ENCODE data around the gene SHF.
A peak's percentile ranks its signal among the peaks of the same experiment; 100 is the strongest.
"Not testable (repeated sequence)": the region's sequence is repeated elsewhere in the genome, so short reads cannot be mapped to it uniquely, and the experiment has no call there.

The SHF gene

DNA sequence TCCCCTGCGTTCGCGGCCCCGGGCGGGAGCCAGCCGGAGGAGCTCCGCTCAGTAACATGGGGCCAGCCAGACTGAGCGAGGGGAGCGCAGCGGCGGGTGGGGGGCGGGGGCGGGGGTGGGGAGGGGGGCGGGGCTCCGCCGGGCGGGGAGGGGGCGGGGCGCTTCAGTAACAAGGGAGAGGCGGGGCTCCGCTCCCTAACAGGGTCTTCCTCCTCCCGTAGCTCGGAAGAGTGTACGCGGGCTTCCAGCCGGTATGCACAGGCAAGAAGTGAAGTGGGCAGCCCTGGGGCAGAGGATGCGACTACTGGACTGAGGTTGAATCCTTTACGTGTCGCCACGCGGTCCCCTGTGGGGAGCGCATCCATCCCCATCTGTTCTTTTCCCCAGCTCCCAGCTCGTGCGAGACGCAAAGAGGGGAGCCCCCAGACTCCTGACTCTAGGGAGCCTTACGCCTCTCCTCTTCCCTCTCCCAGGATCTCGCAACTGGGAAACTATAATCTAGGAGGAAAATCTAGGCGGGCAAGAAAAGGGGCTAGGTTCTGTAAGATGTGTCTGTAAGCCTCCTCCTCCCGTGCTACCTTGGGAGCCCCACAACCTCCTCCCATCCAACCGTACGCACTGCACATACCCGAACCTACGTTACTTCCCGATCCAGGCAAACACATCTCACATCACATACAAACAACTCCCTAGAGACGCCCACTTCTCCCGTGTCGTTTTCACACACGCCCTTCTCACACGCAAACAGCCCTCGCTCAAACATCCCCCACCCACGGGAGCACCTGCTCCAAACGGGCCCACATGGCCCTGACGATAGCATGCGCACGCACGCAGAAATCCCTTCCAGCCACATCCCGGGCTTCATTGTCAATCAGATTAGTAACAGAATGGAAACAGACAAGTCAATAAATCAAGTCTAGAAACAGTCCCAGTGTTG, at the start of gene SHF:
TSS of gene SHF (minus strand) at position 73 of the 937 bp plus-strand sequence. CDS start at position 58, 15 bp downstream.
- DNase-seq: peak; percentile 87

GRCh38 chr15:45236806-45237205, 49.0 kb upstream of the SHF start:
- DNase-seq: not testable (repeated sequence)

- no peak for DNase-seq
Observed at GRCh38 chr15:45234562-45235235, 46.9 kb upstream of the SHF start.

GRCh38 chr15:45231864-45232562, 44.2 kb upstream of the SHF start:
- DNase-seq: no peak

GRCh38 chr15:45231132-45231531, 43.4 kb upstream of the SHF start:
- DNase-seq: no peak

DNA sequence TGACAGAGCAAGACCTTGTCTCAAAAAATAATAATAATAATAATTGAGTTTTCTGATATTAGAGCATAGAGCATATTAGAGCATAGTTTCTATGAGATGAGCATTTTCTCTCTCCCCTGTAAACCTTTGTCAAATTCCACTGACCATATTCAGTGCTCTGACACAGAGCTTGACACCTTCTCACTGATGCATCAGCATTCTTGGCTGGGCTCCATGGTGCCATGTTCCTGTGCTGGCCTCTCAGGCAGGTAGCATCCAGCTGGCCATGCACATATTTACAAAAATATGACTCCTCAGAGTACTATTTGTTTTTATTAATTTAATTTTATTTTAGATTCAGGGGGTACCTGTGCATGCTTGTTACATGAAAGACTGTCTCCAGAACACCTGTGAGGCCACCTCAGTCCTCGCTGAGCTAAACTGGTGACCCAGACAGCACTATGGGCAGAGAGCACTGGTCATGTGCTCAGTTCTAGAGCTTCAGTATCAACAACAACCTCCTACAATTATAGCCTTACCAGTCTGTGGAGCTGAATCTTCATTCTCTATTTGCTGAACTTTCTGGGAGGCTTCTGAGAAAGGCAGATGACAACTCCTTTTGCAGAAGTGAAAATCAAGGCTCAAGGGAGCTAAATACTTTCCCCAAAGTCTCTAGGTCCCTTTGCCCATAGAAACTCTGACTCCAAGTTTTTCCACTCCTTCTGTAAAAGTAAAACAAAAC, 42.6 kb upstream of the SHF start:
- no peak for DNase-seq

DNA sequence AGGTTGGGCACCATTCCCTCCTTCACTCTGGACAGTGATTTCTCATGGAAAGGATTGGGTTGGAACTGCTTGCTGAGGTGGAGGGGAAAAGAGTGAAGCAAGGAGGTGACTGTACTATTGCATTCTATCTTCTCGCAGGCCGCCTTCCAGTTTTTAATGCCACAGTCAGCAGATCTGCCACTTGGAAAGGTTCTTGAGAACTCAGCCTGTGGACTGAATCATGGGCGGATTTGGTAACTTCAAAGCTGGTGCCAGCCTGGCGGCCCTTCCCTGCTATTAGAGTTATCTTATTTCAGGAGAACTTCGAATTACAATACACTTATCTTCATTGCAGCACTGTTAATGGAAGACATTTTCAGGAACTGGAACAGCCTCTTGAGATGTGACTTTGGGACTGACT, 41.2 kb upstream of the SHF start:
- no peak for DNase-seq

DNA sequence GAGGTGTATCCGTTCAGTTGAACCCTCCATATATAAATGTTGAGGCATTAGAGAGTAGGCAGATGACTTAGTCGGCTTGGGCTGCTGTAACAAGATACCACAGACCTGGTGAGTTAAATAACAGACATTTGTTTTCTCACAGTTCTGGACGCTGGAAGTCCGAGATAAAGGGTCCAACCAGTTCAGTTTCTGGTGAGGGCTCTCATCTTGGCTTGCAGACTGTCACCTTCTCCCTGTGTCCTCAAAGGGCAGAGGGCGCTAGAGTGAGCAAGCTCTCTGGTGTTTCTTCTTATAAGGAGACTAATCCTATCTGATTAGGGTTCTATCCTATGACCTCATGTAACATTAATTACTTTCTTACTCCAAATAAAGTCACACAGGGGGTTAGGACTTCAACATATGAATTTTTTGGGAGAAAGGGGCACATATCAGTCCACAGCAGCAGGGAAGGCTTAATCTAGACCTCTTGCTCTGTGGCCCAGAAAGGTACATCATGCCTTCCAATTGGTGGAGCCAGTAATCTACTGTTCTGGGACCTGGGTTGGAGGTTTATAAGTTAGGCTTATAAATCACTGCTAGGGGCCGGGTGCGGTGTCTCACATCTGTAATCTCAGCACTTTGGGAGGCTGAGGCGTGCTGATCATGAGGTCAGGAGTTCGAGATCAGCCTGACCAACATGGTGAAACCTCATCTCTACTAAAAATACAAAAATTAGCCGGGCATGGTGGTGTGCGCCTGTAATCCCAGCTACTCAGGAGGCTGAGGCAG, 37.9 kb upstream of the SHF start:
- no peak for DNase-seq

DNA sequence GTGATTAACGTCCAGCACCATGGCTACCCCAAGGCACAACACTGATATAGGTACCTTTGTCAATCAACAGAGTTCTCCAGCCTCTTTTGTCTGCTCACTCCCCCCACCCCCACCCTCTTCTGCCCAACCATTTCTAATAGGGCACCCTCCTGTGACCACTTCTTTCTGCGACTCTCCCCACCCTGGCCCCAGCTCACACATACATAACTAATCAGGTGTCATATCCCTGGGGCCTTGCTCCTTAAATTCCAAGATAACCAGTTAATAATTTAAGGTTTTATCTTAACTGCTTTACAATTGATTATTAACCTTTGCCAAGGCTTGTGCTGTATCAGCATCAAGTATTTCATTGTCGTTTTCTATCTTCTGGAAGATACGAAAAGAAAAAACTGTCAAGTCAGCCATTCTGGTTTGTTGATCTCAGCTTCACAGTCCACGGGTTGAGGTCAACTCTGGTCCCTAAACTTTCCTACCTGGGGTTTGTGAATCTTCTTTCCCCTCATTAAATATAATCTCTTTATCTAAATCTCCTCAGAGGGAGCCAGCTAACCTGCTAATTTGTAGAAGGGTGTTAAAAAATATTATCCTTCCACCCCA, 37.0 kb upstream of the SHF start:
- DNase-seq: no peak

- DNase-seq: no peak
Observed at GRCh38 chr15:45221967-45222366, 34.2 kb upstream of the SHF start.

GRCh38 chr15:45221053-45221599, 33.4 kb upstream of the SHF start:
- DNase-seq: no peak

- no peak for DNase-seq
Observed at GRCh38 chr15:45212493-45212892, 24.7 kb upstream of the SHF start.

- peak; percentile 43 for DNase-seq
Observed at GRCh38 chr15:45205192-45205591, 17.4 kb upstream of the SHF start.

DNA sequence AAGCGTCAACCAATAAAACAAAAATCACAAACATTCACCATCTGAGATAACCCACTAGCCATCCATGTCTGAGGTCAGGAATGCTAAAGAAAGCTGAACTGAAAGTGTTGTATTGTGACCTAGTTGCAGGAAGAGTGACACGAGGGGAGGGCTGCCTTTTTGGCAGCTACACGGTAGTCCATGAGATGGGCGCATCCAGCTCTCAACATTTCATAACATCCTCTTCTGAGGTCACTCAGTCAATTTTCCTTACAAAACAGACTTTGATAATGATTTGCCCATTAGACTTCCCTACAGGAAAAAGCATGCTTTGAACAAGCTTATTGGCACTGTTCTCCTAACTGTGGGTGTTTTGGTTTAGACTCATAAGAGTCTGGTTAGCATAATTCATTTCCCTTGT, 15.4 kb upstream of the SHF start:
- DNase-seq: no peak

DNA sequence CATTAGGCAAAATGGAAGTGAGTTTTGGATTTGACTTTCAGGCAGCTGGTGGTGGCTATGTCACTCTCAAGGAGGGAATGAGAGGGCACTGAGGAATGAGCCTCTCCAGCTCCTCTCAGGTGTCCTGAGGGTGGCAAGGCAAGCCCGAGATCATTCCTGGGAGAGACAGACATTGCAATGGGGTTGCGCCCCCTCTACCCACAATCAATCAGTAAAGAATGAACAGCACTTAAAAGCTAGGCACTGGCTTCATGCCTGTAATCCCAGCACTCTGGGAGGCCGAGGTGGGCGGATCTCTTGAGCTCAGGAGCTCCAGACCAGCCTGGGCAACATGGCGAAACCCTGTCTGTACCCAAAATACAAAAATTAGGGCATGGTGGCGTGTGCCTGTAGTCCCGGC, 14.1 kb upstream of the SHF start:
- no peak for DNase-seq

DNA sequence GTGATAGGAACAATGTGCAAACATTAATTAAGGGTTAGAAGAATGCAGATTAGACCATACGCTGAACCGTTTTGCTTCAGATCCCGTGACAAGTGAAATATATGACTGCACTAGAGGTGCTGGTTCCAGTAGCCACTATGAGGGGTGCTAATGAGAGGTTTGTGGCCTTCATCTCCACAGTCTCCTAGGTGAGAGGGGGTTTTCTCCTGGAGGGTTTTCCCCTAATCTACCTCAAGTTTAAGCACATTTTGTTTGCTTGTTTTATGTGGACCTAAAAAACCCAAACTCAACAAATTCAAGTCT, 13.7 kb upstream of the SHF start:
- no peak for DNase-seq

GRCh38 chr15:45200799-45201556, 13.2 kb upstream of the SHF start:
- peak; percentile 72 for DNase-seq

DNA sequence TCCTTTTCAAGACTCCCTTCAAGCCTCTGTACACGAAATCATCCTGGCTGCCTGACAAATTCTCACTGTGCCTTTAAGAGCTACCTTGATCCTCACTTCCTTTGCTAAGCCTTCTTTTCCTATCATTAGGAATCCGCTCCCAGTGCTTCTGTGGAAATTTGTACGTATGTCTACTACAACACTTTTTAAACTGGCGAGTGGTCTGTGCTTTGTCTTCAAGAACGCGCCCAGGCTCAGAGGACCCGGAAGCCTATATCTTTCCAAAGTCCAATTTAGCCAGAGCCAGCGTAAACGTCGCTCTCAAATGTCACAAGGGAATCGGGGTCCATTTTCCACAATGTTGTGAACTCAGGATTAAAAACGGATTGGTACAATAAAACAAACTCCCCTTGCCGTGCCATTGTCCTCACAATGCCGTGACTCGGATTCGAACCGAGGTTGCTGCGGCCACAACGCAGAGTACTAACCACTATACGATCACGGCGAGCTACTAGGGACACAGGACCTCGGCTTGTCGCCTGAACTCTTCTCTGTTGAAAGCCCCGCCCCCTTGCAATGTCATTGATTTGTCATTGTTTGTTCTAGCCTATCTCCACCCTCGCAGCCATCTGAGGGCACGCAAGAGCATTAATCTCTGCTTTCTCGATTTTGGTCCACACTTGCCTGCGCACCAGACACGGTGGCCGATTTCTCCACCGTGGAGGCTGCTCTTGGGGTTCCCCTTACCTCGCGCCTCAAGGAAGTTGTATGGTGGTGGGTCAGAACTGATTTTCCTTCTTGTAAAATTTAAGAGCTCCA, 12.4 kb upstream of the SHF start:
- peak; percentile 94 for DNase-seq

DNA sequence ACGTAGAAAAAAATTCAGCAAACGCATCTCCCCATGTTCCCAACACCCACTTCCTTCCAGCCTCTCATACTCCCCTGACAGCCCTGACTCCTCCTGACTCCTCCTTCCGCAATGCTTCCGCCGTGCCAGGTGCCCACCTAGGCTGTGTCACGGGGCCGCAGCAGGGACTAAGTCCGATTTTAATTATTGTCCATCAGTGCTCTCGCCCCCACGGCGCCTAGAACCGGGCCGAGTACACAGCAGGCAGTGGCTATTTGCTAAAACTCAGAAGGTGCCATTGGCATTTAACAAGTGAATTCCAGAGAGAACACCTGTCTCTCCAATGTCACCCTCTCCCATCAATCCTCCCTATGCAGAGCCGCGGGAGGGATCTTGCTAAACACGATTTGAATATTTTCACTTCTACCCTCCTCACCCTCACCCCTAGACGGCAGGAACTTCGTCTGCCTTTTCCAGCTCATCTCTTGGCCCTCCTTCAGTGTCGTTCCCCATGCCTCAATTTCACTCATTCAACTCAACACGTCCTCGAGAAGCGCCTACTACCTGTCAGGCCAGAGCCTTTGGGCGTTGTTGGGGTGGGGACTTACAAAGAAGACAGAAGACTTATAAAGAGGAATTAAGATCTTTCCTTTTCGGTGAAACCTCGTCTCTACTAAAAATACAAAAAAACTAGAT, 11.5 kb upstream of the SHF start:
- peak; percentile 43 for DNase-seq

Data from stimulated activated naive CD4-positive, alpha-beta T cell treated with Interleukin-2 at 50 U/mL for 16 hours (primary cell).